ENCODE results near the gene APOL5.
"Not testable (repeated sequence)": the region's sequence is repeated elsewhere in the genome, so short reads cannot be mapped to it uniquely, and the experiment has no call there.

The APOL5 gene

GRCh38 chr22:35735542-35735941 lies 17.9 kb downstream of the APOL5 start:
- TF ChIP-seq, protein P1, sequence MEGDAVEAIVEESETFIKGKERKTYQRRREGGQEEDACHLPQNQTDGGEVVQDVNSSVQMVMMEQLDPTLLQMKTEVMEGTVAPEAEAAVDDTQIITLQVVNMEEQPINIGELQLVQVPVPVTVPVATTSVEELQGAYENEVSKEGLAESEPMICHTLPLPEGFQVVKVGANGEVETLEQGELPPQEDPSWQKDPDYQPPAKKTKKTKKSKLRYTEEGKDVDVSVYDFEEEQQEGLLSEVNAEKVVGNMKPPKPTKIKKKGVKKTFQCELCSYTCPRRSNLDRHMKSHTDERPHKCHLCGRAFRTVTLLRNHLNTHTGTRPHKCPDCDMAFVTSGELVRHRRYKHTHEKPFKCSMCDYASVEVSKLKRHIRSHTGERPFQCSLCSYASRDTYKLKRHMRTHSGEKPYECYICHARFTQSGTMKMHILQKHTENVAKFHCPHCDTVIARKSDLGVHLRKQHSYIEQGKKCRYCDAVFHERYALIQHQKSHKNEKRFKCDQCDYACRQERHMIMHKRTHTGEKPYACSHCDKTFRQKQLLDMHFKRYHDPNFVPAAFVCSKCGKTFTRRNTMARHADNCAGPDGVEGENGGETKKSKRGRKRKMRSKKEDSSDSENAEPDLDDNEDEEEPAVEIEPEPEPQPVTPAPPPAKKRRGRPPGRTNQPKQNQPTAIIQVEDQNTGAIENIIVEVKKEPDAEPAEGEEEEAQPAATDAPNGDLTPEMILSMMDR (IDR thresholded peaks at IDR 0.05; ENCODE audit: extremely low read depth, missing control alignments) = no peak
- no peak for DNase-seq (ENCODE audit: low spot score)

DNA sequence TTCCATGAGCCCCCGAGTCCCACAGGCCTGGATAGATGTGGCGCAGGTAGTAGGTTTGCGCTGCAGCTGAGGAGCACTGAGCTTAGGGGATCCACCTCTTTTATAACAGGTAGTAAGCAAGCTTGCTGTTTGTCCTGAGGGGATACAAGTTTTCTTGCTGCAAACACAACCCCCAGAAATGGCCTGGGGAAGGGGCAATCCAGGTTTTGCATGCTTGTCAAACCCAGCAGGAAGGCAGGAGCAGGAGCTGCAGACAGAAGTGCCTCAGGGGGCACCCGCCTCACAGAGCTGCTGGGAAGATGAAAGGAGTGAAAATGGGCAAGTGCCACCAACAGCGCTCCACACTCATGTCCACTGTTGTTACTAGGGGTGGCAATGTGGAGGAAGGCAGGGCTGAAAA lies 18.5 kb downstream of the APOL5 start:
- DNase-seq (ENCODE audit: low spot score) = no peak

GRCh38 chr22:35736701-35737100 lies 19.0 kb downstream of the APOL5 start:
- TF ChIP-seq, protein P1 (IDR thresholded peaks at IDR 0.05; ENCODE audit: extremely low read depth, missing control alignments) = no peak
- no peak for DNase-seq (ENCODE audit: low spot score)

More for the DNA sequence above, 18.5 kb downstream of the APOL5 start:
- TF ChIP-seq, protein P1 (IDR thresholded peaks at IDR 0.05; ENCODE audit: extremely low read depth, missing control alignments) = no peak

- DNase-seq (ENCODE audit: low spot score) = not testable (repeated sequence)
Measured at GRCh38 chr22:35737886-35738285, 20.2 kb downstream of the APOL5 start.

GRCh38 chr22:35739076-35739930 lies 21.6 kb downstream of the APOL5 start:
- DNase-seq (ENCODE audit: low spot score) = no peak
- TF ChIP-seq, protein P1 (IDR thresholded peaks at IDR 0.05; ENCODE audit: extremely low read depth, missing control alignments) = no peak

DNA sequence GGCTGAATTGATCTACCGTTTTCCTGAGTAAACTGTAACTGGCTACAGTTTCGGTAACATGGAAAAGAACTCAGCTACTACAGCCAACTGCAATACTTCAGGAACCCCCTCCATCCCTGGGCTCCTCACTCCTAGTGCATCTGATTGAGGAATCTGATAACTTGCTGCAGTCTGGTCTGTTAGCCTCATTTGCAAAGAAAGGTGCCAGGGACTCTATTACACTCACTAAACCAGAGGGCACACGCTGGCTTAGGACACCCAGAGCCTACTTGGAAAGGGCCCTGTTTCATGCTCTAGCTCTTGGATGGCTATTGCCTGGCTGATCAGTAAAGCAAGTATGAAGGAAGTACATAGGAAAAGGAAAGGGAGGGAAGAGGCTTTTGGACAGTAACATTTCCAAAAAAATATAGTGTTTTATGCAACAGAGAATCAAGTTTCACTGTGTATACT lies 22.3 kb downstream of the APOL5 start:
- no peak for DNase-seq (ENCODE audit: low spot score)
- TF ChIP-seq, protein P1 (IDR thresholded peaks at IDR 0.05; ENCODE audit: extremely low read depth, missing control alignments) = no peak

DNA sequence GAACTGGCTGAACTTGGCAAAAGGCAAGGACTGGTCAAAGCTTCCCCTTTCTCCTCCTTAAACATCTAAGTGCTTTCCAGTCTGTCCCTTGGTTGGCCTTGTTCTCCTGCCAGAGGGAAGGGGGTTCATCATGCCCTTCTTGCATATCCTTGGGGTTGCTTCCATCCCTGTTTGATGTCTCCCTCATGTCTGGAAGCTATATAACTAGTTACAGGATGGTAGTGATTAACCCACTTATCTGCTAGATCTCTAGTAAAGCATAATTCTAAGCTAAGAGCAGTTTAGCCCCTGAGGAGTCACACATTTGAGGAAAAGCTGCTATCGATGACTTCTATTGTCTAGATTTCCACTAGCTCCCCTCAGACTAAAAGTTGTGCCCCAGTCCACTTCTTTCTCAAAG lies 22.9 kb downstream of the APOL5 start:
- TF ChIP-seq, protein P1 (IDR thresholded peaks at IDR 0.05; ENCODE audit: extremely low read depth, missing control alignments) = no peak
- DNase-seq (ENCODE audit: low spot score) = no peak
